HepG2 (cell line): Measurements from ENCODE around the gene ITPRIPL1. TPM values are rescaled to one million over a fixed set of nuclear protein-coding genes. Genes with fewer than 3 reads are reported as not detected.

Experiments
- ATAC-seq: fragments of 200-7000 bp; cut with Tn5 transposase; 3 replicates; pipeline ENCODE4 v1.9.1; 2020; ENCODE audit warnings: mild to moderate bottlenecking, moderate library complexity
- BruUV-seq: library from RNA; stranded (reverse); fragments of 400-500 nt; replicated peaks from 2 replicates; lab custom pipeline; 2021; lab: Mats Ljungman, UMichigan
- CTCF ChIA-PET: fragments of 300-600 bp; formaldehyde crosslinking; extraction: SDS; loops from one replicate; lab custom pipeline; 2021; ENCODE audit warnings: low total read pairs, inconsistent platforms, low intra/inter-chr PET ratio; lab: Yijun Ruan, JAX
- POLR2A ChIA-PET: fragments of 350-600 bp; sonication (Branson Sonifier 250); formaldehyde crosslinking; loops from one replicate; lab custom pipeline; 2020; ENCODE audit warnings: antibody characterized with exemption, inconsistent platforms; lab: Yijun Ruan, JAX
- DNase-seq: peaks from one replicate; pipeline ENCODE4 v3.0.0-alpha.2; 2015; ENCODE audit warnings: low spot score
- FAIRE-seq: peaks from 3 replicates; lab custom pipeline; 2011; peaks lifted over from hg19 to GRCh38; lab: Jason Lieb, UNC
- H2AFZ ChIP-seq: one replicate; pipeline ENCODE4 v1.6.1; 2011; ENCODE audit warnings: low read length, inconsistent platforms
- H3K27ac ChIP-seq: fragments of 300-600 bp; 3 replicates; pipeline ENCODE4 v1.8.0; 2011; ENCODE audit warnings: mixed run types, mild to moderate bottlenecking, mixed read lengths, low read length, inconsistent platforms; ENCODE audit not compliant: insufficient read depth; ENCODE audit errors: extremely low read length
- H3K27me3 ChIP-seq, 2 experiments: fragments of 200-600 bp in 1 of 2; 2 replicates in 1 of 2; 3 replicates in 1 of 2; pipeline versions ENCODE4 v1.6.0 to v1.8.0; 2011; ENCODE audit warnings: low read length in 2 of 2, mild to moderate bottlenecking in 2 of 2, moderate library complexity in 2 of 2, inconsistent platforms in 1 of 2; ENCODE audit not compliant: insufficient read depth in 2 of 2, control insufficient read depth in 1 of 2
- H3K36me3 ChIP-seq, 2 experiments: fragments of 200-600 bp in 1 of 2; replicated peaks in 1 of 2; 2 replicates in 1 of 2; 3 replicates in 1 of 2; pipeline versions ENCODE4 v1.5.1 to v1.8.0; 2011; ENCODE audit warnings: low read length in 2 of 2, inconsistent platforms in 1 of 2; ENCODE audit not compliant: insufficient read depth in 2 of 2, control insufficient read depth in 1 of 2
- H3K4me1 ChIP-seq: 2 replicates; pipeline ENCODE4 v1.5.1; 2012; ENCODE audit warnings: low read length, inconsistent platforms; ENCODE audit not compliant: insufficient read depth
- H3K4me2 ChIP-seq: 2 replicates; pipeline ENCODE4 v1.6.0; 2011; ENCODE audit warnings: low read depth, low read length, inconsistent platforms
- H3K4me3 ChIP-seq, 3 experiments: fragments of 200-600 bp in 1 of 3; sonication (generic), shearing (Covaris generic) in 1 of 3; replicated peaks in 1 of 3; 2 replicates each; pipeline ENCODE4 v1.5.1; 2011 to 2016; ENCODE audit warnings: low read length in 3 of 3, inconsistent platforms in 2 of 3, low read depth in 2 of 3, mild to moderate bottlenecking in 2 of 3, control low read depth in 1 of 3, mixed read lengths in 1 of 3; ENCODE audit not compliant: insufficient read depth in 1 of 3
- H3K79me2 ChIP-seq: one replicate; pipeline ENCODE4 v1.6.1; 2011; ENCODE audit warnings: low read length, inconsistent platforms; ENCODE audit not compliant: insufficient read depth
- H3K9ac ChIP-seq: 2 replicates; pipeline ENCODE4 v1.6.0; 2011; ENCODE audit warnings: mild to moderate bottlenecking, low read depth, low read length, inconsistent platforms; ENCODE audit not compliant: insufficient read depth
- H3K9me3 ChIP-seq: 2 replicates; pipeline ENCODE4 v1.5.1; 2012; ENCODE audit warnings: mild to moderate bottlenecking, low read length
- H4K20me1 ChIP-seq: 2 replicates; pipeline ENCODE4 v1.6.0; 2011; ENCODE audit warnings: inconsistent platforms, mild to moderate bottlenecking, low read length, moderate library complexity; ENCODE audit not compliant: insufficient read depth
- ADNP ChIP-seq: sonication (generic); formaldehyde crosslinking; IDR thresholded peaks from 2 replicates; pipeline ENCODE4 v1.4.0; 2020; ENCODE audit warnings: missing genetic modification reagents
- CHD4 ChIP-seq: fragments of 200-600 bp; sonication (generic); IDR thresholded peaks from 2 replicates; pipeline ENCODE4 v1.7.0; 2017; ENCODE audit warnings: mild to moderate bottlenecking, low read length, borderline replicate concordance
- FOXA1 ChIP-seq, 2 experiments: fragments of 450-650 bp in 1 of 2; sonication (generic) in 1 of 2; formaldehyde crosslinking in 1 of 2; IDR thresholded peaks; 2 replicates each; pipeline versions ENCODE4 v1.4.0 to v1.6.1; 2016 to 2020; ENCODE audit warnings: missing genetic modification reagents in 1 of 2
- HDAC1 ChIP-seq: sonication (generic); formaldehyde crosslinking; IDR thresholded peaks from 2 replicates; pipeline ENCODE4 v1.5.1; 2020; ENCODE audit warnings: mild to moderate bottlenecking, missing genetic modification reagents
- KLF9 ChIP-seq: IDR thresholded peaks from 2 replicates; pipeline ENCODE4 v1.6.1; 2016; ENCODE audit warnings: low read depth
- MATR3 ChIP-seq: sonication (generic); formaldehyde crosslinking; IDR thresholded peaks from 2 replicates; pipeline ENCODE4 v1.4.0; 2020; ENCODE audit warnings: missing genetic modification reagents
- YY1 ChIP-seq: IDR thresholded peaks from 2 replicates; pipeline ENCODE4 v1.6.1; 2011; ENCODE audit warnings: low read length, low read depth, moderate library complexity, mild to moderate bottlenecking; ENCODE audit not compliant: insufficient read depth, insufficient replicate concordance
- ZFP82 ChIP-seq: sonication (generic); formaldehyde crosslinking; IDR thresholded peaks from 2 replicates; pipeline ENCODE4 v1.5.1; 2020; ENCODE audit warnings: mild to moderate bottlenecking, missing genetic modification reagents, borderline replicate concordance
- ZNF562 ChIP-seq: sonication (generic); formaldehyde crosslinking; IDR thresholded peaks from 2 replicates; pipeline ENCODE4 v1.8.0; 2022; ENCODE audit warnings: missing genetic modification reagents, borderline replicate concordance
- ZNF777 ChIP-seq: sonication (generic); formaldehyde crosslinking; IDR thresholded peaks from 2 replicates; pipeline ENCODE4 v1.4.0; 2020; ENCODE audit warnings: missing genetic modification reagents
- WGBS: methylation state at CpG from one replicate; pipeline ENCODE4 v1.1.6; 2017; ENCODE audit warnings: low lambda C conversion rate; 5-methylcytosine and 5-hydroxymethylcytosine counted together
- in situ Hi-C: cut with HindIII; loops from 2 replicates; pipeline ENCODE4 v1.10.0; 2017; ENCODE audit warnings: low pct_unique_long_range_greater_than_20kb; ENCODE audit not compliant: extremely low pct_ligation_motif_present
- intact Hi-C: fragments of 100-400 bp; cut with micrococcal nuclease; formaldehyde crosslinking; loops from one replicate; pipeline ENCODE4 v1.10.0; 2022; ENCODE audit not compliant: unreplicated experiment
- polyA plus RNA-seq, 8 experiments: library from polyadenylated mRNA; depleted of rRNA in 3 of 8; stranded (reverse) in 7 of 8; unstranded in 1 of 8; fragments of >200 nt; fragmentation: Illumina TruSeq in 4 of 8; extraction: Trizol in 4 of 8; gene quantifications; 2 replicates each; pipeline versions ENCODE4 v1.2.1 to v1.2.3, GENCODE V29; 2011 to 2016; ENCODE audit warnings: low read depth in 4 of 8, missing spikeins in 1 of 8, mixed read lengths in 1 of 8; ENCODE audit not compliant: insufficient read depth in 1 of 8
- total RNA-seq, 5 experiments: library from RNA; depleted of rRNA; stranded (reverse); fragments of >200 nt; fragmentation: Illumina TruSeq; extraction: Trizol; gene quantifications; 2 replicates each; pipeline ENCODE4 v1.2.3, GENCODE V29; 2016; ENCODE audit warnings: low read depth in 1 of 5
- TF ChIP-seq, protein P1 (sequence below): sonication (generic); formaldehyde crosslinking; IDR thresholded peaks from 2 replicates; pipeline ENCODE4 v1.4.0; 2020; ENCODE audit warnings: mild to moderate bottlenecking, missing genetic modification reagents
- TF ChIP-seq, protein P2 (sequence below): sonication (generic); formaldehyde crosslinking; IDR thresholded peaks from 2 replicates; pipeline ENCODE4 v1.4.0; 2020; ENCODE audit warnings: missing genetic modification reagents, borderline replicate concordance

ITPRIPL1 gene
- total and polyA plus RNA-seq, 2 of the 13 experiments (the other 11 are each of a cell fraction or from before 2014, with no cell fraction given): 4.3 to 11.7 TPM

DNA sequence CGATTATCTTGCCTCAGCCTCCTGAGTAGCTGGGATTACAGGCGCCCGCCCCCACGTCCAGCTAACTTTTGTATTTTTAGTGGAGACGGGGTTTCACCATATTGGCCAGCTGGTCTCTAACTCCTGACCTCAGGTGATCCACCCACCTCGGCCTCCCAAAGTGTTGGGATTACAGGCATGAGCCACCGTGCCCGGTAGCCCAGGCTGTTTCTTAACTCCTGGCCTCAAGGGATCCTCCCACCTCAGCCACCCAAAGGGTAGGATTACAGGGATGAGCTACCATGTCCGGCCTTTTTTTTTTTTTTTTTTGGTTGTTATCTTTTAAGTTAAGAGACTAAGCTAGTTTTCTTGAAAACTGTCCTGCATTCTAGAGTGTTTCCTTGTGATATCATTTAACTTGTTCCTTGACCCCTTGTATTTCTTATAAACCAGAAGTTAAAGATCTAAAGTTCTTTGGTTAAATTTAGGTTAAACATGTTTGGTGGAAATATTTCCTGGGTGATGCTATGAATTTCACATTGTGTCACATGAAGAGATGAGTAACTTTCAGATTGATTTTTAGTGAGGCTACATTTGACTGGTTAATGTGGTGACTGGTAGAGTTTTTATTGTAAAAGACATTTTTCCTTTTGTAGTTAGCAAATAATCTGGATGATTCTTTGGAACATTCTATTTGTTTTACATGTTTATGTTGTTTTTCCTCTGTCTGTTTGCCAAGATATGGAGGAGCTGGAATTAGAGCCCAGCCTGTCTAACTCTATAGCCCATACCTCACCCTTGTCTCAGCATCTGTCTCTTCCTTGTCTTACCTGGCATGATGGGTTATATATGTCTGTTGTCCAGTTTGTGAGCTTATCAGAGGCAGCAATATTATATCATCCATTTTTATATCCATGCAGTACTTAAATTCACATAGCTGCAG is 15.6 kb downstream of the ITPRIPL1 start:
- FAIRE-seq: no peak
- CTCF ChIA-PET: no interaction called here
- no peak overlapping the region for H3K27ac ChIP-seq
- no peaks in the 10 kb centered on the region for H4K20me1 ChIP-seq
- ATAC-seq: no peak
- H2AFZ ChIP-seq: no peak overlapping the region
- no peak for TF ChIP-seq ZFP82 (CRISPR knock-in tag)
- DNase-seq: no peak
- no peak overlapping the region for H3K9ac ChIP-seq
- POLR2A ChIA-PET: interaction anchor here (0.7 to 2.3 kb wide), 3 partner anchors 35 to 169 kb away, joined by 4 to 6 read pairs (median 5); partner anchors contain the start of gene SNRNP200
- no TSS peak for BruUV-seq
- peaks cover 17 to 49% of the 10 kb centered on the region in 2 experiments for H3K36me3 ChIP-seq
- H3K79me2 ChIP-seq: peaks cover 45% of the 10 kb centered on the region
- H3K4me3 ChIP-seq: no peak overlapping the region
- 98% methylated on average over 9 of the region's 9 CpGs for WGBS
- no peaks in the 10 kb centered on the region for H3K9me3 ChIP-seq
- in situ Hi-C loops: no loop called here
- no peak overlapping the region for H3K4me2 ChIP-seq
- no peaks in the 10 kb centered on the region; a peak in 1 of 5 replicates for H3K27me3 ChIP-seq
- intact Hi-C loops: no loop called here
- peaks cover 36% of the 10 kb centered on the region for H3K4me1 ChIP-seq

- Histone ChIP-seq H3K4me3 (no peak overlapping the region), H3K9me3 (no peaks in the 10 kb centered on the region), H3K9ac (no peak overlapping the region), H2AFZ (no peak overlapping the region), H3K27me3 (no peaks in the 10 kb centered on the region), H3K36me3 (peaks cover 24 to 57% of the 10 kb centered on the region in 2 experiments), H3K4me1 (peaks cover 31% of the 10 kb centered on the region), H3K27ac (no peak overlapping the region), H3K79me2 (peaks cover 38% of the 10 kb centered on the region), H3K4me2 (no peak overlapping the region), H4K20me1 (no peaks in the 10 kb centered on the region)
- DNase-seq (no peak), FAIRE-seq (no peak), ATAC-seq (no peak)
- in situ Hi-C loops (no loop called here), intact Hi-C loops (no loop called here)
- no TSS peak for BruUV-seq
- ChIA-PET CTCF (no interaction called here), POLR2A (interaction anchor here (2.3 kb wide), 1 partner anchor 36 kb away, joined by 6 read pairs; the partner anchor contains the start of gene SNRNP200)
- 98% methylated on average over 14 of the region's 14 CpGs for WGBS
- TF ChIP-seq, protein P1, sequence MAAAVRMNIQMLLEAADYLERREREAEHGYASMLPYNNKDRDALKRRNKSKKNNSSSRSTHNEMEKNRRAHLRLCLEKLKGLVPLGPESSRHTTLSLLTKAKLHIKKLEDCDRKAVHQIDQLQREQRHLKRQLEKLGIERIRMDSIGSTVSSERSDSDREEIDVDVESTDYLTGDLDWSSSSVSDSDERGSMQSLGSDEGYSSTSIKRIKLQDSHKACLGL (CRISPR knock-in tag): no peak
- TF ChIP-seq ADNP (no peak), ZNF777 (CRISPR knock-in tag) (no peak), FOXA1 (IDR thresholded peaks at IDR 0.05) (no peak), FOXA1 (CRISPR knock-in tag; IDR thresholded peaks at IDR 0.05) (no peak), YY1 (no peak), MATR3 (no peak), CHD4 (no peak), KLF9 (CRISPR knock-in tag) (no peak), ZNF562 (CRISPR knock-in tag) (no peak), HDAC1 (CRISPR knock-in tag) (no peak)
- TF ChIP-seq, protein P2, sequence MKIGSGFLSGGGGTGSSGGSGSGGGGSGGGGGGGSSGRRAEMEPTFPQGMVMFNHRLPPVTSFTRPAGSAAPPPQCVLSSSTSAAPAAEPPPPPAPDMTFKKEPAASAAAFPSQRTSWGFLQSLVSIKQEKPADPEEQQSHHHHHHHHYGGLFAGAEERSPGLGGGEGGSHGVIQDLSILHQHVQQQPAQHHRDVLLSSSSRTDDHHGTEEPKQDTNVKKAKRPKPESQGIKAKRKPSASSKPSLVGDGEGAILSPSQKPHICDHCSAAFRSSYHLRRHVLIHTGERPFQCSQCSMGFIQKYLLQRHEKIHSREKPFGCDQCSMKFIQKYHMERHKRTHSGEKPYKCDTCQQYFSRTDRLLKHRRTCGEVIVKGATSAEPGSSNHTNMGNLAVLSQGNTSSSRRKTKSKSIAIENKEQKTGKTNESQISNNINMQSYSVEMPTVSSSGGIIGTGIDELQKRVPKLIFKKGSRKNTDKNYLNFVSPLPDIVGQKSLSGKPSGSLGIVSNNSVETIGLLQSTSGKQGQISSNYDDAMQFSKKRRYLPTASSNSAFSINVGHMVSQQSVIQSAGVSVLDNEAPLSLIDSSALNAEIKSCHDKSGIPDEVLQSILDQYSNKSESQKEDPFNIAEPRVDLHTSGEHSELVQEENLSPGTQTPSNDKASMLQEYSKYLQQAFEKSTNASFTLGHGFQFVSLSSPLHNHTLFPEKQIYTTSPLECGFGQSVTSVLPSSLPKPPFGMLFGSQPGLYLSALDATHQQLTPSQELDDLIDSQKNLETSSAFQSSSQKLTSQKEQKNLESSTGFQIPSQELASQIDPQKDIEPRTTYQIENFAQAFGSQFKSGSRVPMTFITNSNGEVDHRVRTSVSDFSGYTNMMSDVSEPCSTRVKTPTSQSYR: no peak
These were observed 16.5 kb downstream of the ITPRIPL1 start for GRCh38 chr2:96341641-96342040.
